Measurements from ENCODE around the gene WAS. TPM values are rescaled to one million over a fixed set of nuclear protein-coding genes. Genes with fewer than 3 reads are reported as not detected.

The WAS gene
- total and polyA plus RNA-seq, 2 experiments from 2014 or later: 0.32 to 0.56 TPM

- Mint-ChIP-seq H3K4me1 (no peaks in the 10 kb centered on the region), H3K36me3 (ENCODE audit: low read depth) (peaks cover 16% of the 10 kb centered on the region; the same call in 2 of the 3 replicates), H3K4me3 (no peak overlapping the region), H3K27ac (no peak overlapping the region), H3K27me3 (ENCODE audit: insufficient read depth, low read depth, poor library complexity) (peaks cover 7% of the 10 kb centered on the region), H3K9me3 (no peaks in the 10 kb centered on the region)
- H3K36me3 ChIP-seq (ENCODE audit: insufficient read depth): no peaks in the 10 kb centered on the region
- H3K27me3 ChIP-seq (ENCODE audit: insufficient read depth): peaks cover 12% of the 10 kb centered on the region; the same call in 1 of the 2 replicates
- no peaks in the 10 kb centered on the region for H3K4me1 ChIP-seq (ENCODE audit: insufficient read depth)
- H3K4me2 ChIP-seq: no peak overlapping the region
- no peak overlapping the region for H3K27ac ChIP-seq (ENCODE audit: low read depth)
- no peaks in the 10 kb centered on the region for H4K20me1 ChIP-seq (replicated peaks; ENCODE audit: insufficient read depth)
- no peaks in the 10 kb centered on the region for H3K9me2 ChIP-seq (ENCODE audit: insufficient read depth)
- TF ChIP-seq EZH2phosphoT487 (IDR thresholded peaks at IDR 0.05; ENCODE audit: unreplicated experiment) (no peak), NANOG (IDR thresholded peaks at IDR 0.05; ENCODE audit: borderline replicate concordance) (no peak), EZH2 (IDR thresholded peaks at IDR 0.05; ENCODE audit: low read depth, unreplicated experiment) (no peak), ZNF462 (CRISPR knock-in tag; IDR thresholded peaks at IDR 0.05) (no peak), ZNF114 (CRISPR knock-in tag; IDR thresholded peaks at IDR 0.05) (no peak), CTCF (conservative IDR thresholded peaks at IDR 0.05; ENCODE audit: low read depth in 2 of 2) (no peak), ZNF331 (CRISPR knock-in tag; IDR thresholded peaks at IDR 0.05; ENCODE audit: low read depth) (no peak), POLR2AphosphoS5 (IDR thresholded peaks at IDR 0.05; ENCODE audit: low read depth) (no peak), JUNB (IDR thresholded peaks at IDR 0.05; ENCODE audit: unreplicated experiment) (no peak), REST (IDR thresholded peaks at IDR 0.05; ENCODE audit: unreplicated experiment) (no peak), ETS1 (IDR thresholded peaks at IDR 0.05) (no peak), STAT1 (IDR thresholded peaks at IDR 0.05; ENCODE audit: unreplicated experiment) (no peak), CREB1 (CRISPR knock-in tag; IDR thresholded peaks at IDR 0.05; ENCODE audit: low read depth) (no peak)
- H2AFZ ChIP-seq: no peak overlapping the region
- no peak for DNase-seq (ENCODE audit: low spot score)
- no peaks in the 10 kb centered on the region for H3F3A ChIP-seq (replicated peaks; ENCODE audit: low read depth)
- no peak overlapping the region for H3K4me3 ChIP-seq
- ATAC-seq: no peak
- H3K79me2 ChIP-seq (replicated peaks; ENCODE audit: insufficient read depth): no peaks in the 10 kb centered on the region
These were observed 27.7 kb downstream of the WAS start for GRCh38 chrX:48711162-48711928.
